ENCODE data around the gene SH3BP2.

SH3BP2 gene

GRCh38 chr4:2817137-2817536, 24.3 kb downstream of the SH3BP2 start:
- no peaks in the 10 kb centered on the region for H3K27me3 ChIP-seq (replicated peaks; ENCODE audit: control insufficient read depth, insufficient read depth, low read length)
- TF ChIP-seq CTCF (IDR thresholded peaks at IDR 0.05; ENCODE audit: insufficient read depth, low read length, poor library complexity, severe bottlenecking): no peak
- peaks cover 15% of the 10 kb centered on the region for H3K36me3 ChIP-seq (ENCODE audit: control insufficient read depth, insufficient read depth, low read length)
- DNase-seq (ENCODE audit: extremely low read depth, insufficient read length): no peak
- H3K4me3 ChIP-seq (replicated peaks; ENCODE audit: low read depth, low read length): peak overlapping the region; percentile 52; the same call in 1 of the 2 replicates

GRCh38 chr4:2817701-2818350, 24.9 kb downstream of the SH3BP2 start:
- Histone ChIP-seq H3K4me3 (replicated peaks; ENCODE audit: low read depth, low read length) (peak overlapping the region; percentile 52), H3K27me3 (replicated peaks; ENCODE audit: control insufficient read depth, insufficient read depth, low read length) (no peaks in the 10 kb centered on the region), H3K36me3 (ENCODE audit: control insufficient read depth, insufficient read depth, low read length) (peaks cover 18% of the 10 kb centered on the region)
- TF ChIP-seq CTCF (IDR thresholded peaks at IDR 0.05; ENCODE audit: insufficient read depth, low read length, poor library complexity, severe bottlenecking): no peak
- no peak for DNase-seq (ENCODE audit: extremely low read depth, insufficient read length)

GRCh38 chr4:2818351-2818939, 25.6 kb downstream of the SH3BP2 start:
- TF ChIP-seq CTCF (IDR thresholded peaks at IDR 0.05; ENCODE audit: insufficient read depth, low read length, poor library complexity, severe bottlenecking): no peak
- H3K4me3 ChIP-seq (replicated peaks; ENCODE audit: low read depth, low read length): peak overlapping the region; percentile 50
- no peak for DNase-seq (ENCODE audit: extremely low read depth, insufficient read length)
- H3K27me3 ChIP-seq (replicated peaks; ENCODE audit: control insufficient read depth, insufficient read depth, low read length): no peaks in the 10 kb centered on the region
- H3K36me3 ChIP-seq (ENCODE audit: control insufficient read depth, insufficient read depth, low read length): peaks cover 21% of the 10 kb centered on the region

GRCh38 chr4:2819244-2820215, 26.6 kb downstream of the SH3BP2 start:
- no peak for TF ChIP-seq CTCF (IDR thresholded peaks at IDR 0.05; ENCODE audit: insufficient read depth, low read length, poor library complexity, severe bottlenecking)
- H3K27me3 ChIP-seq (replicated peaks; ENCODE audit: control insufficient read depth, insufficient read depth, low read length): no peaks in the 10 kb centered on the region
- no peak for DNase-seq (ENCODE audit: extremely low read depth, insufficient read length)
- no peak overlapping the region for H3K4me3 ChIP-seq (replicated peaks; ENCODE audit: low read depth, low read length)
- H3K36me3 ChIP-seq (ENCODE audit: control insufficient read depth, insufficient read depth, low read length): peaks cover 23% of the 10 kb centered on the region

GRCh38 chr4:2820216-2820982, 27.5 kb downstream of the SH3BP2 start:
- Histone ChIP-seq H3K27me3 (replicated peaks; ENCODE audit: control insufficient read depth, insufficient read depth, low read length) (no peaks in the 10 kb centered on the region), H3K36me3 (ENCODE audit: control insufficient read depth, insufficient read depth, low read length) (peaks cover 26% of the 10 kb centered on the region), H3K4me3 (replicated peaks; ENCODE audit: low read depth, low read length) (no peak overlapping the region)
- no peak for TF ChIP-seq CTCF (IDR thresholded peaks at IDR 0.05; ENCODE audit: insufficient read depth, low read length, poor library complexity, severe bottlenecking)
- DNase-seq (ENCODE audit: extremely low read depth, insufficient read length): no peak
